HEK293 (cell line): ENCODE data around the gene FAM107A.

Experiments
- ZNF423 ChIP-seq: fragments of 450-650 bp; formaldehyde crosslinking; IDR thresholded peaks from 2 replicates; pipeline ENCODE4 v1.5.1; 2016; ENCODE audit warnings: missing biosample characterization, missing genetic modification characterization
- TF ChIP-seq, protein P1 (sequence below): fragments of 450-650 bp; formaldehyde crosslinking; IDR thresholded peaks from 2 replicates; pipeline ENCODE4 v1.5.1; 2016; ENCODE audit warnings: missing biosample characterization, missing genetic modification characterization

DNA sequence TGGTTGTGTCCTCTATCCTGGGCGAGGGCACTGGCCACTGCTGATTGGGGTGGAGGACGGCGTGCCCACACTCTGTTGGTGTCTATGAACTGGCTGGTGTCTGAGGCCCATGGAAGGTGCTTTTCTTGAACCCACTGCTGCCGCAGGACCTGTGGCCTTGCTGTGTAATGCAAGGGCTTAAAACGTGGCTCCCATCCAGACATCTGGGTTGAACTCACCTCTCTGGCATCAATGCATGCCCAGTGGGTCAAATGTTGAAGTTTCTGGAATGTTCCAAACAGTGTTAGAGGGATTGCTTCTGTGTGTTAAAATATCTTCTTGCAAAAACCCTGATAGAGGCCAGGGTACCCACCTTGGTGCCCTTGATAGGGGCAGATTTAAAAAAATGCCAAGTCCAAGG is 46.8 kb upstream of the FAM107A start:
- TF ChIP-seq, protein P1, sequence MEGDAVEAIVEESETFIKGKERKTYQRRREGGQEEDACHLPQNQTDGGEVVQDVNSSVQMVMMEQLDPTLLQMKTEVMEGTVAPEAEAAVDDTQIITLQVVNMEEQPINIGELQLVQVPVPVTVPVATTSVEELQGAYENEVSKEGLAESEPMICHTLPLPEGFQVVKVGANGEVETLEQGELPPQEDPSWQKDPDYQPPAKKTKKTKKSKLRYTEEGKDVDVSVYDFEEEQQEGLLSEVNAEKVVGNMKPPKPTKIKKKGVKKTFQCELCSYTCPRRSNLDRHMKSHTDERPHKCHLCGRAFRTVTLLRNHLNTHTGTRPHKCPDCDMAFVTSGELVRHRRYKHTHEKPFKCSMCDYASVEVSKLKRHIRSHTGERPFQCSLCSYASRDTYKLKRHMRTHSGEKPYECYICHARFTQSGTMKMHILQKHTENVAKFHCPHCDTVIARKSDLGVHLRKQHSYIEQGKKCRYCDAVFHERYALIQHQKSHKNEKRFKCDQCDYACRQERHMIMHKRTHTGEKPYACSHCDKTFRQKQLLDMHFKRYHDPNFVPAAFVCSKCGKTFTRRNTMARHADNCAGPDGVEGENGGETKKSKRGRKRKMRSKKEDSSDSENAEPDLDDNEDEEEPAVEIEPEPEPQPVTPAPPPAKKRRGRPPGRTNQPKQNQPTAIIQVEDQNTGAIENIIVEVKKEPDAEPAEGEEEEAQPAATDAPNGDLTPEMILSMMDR (tag by site-specific recombination): no peak
- TF ChIP-seq ZNF423: no peak
